ENCODE data around the gene YY1AP1. TPM values are rescaled to one million over a fixed set of nuclear protein-coding genes. Genes with fewer than 3 reads are reported as not detected.
"Not testable (repeated sequence)": the region's sequence is repeated elsewhere in the genome, so short reads cannot be mapped to it uniquely, and the experiment has no call there.

The YY1AP1 gene
- total RNA-seq, 1 experiment from 2014 or later: 57.5 TPM

- H3K27me3 Mint-ChIP-seq (ENCODE audit: low read depth): peaks cover 4% of the 10 kb centered on the region
- H2AFZ ChIP-seq (ENCODE audit: low read length): no peak overlapping the region
These were observed 45.3 kb downstream of the YY1AP1 start for GRCh38 chr1:155643230-155643629.

GRCh38 chr1:155642559-155643180 is 45.9 kb downstream of the YY1AP1 start:
- not testable (repeated sequence) for H3T11ph ChIP-seq (ENCODE audit: low read length); H3K9ac ChIP-seq (ENCODE audit: extremely low read depth, insufficient read length, low read length); H3K56ac ChIP-seq (ENCODE audit: insufficient read length, low read depth, low read length); H3K4ac ChIP-seq (ENCODE audit: low read depth, low read length); H3K4me2 ChIP-seq (ENCODE audit: insufficient read depth, insufficient read length, low read length); H2BK15ac ChIP-seq (ENCODE audit: low read depth, low read length); H3K14ac ChIP-seq (ENCODE audit: insufficient read depth, low read length); H3K4me1 Mint-ChIP-seq; H3K27me3 Mint-ChIP-seq (ENCODE audit: low read depth); H3K27ac ChIP-seq (ENCODE audit: insufficient read length, low read depth, low read length); H4K20me1 ChIP-seq (ENCODE audit: control insufficient read depth, insufficient read depth, insufficient read length); H3K79me1 ChIP-seq (ENCODE audit: insufficient read depth, low read depth, low read length, poor library complexity, severe bottlenecking); H3K23ac ChIP-seq (ENCODE audit: insufficient read length, low read depth, low read length); H4K8ac ChIP-seq (replicated peaks; ENCODE audit: insufficient read length, low read depth, low read length); H3K27ac Mint-ChIP-seq; H2AK5ac ChIP-seq (ENCODE audit: insufficient read length, low read length); H2BK120ac ChIP-seq (ENCODE audit: low read depth, low read length, poor library complexity, severe bottlenecking); H3K23me2 ChIP-seq (ENCODE audit: insufficient read length, low read depth, low read length, poor library complexity, severe bottlenecking); H3K27me3 ChIP-seq (ENCODE audit: insufficient read depth, low read length); H2AFZ ChIP-seq (ENCODE audit: low read length); H4K91ac ChIP-seq (ENCODE audit: insufficient read length, low read depth, low read length); H3K79me2 ChIP-seq (ENCODE audit: insufficient read depth, low read length); H4K5ac ChIP-seq (ENCODE audit: insufficient read length, low read depth, low read length); H2BK5ac ChIP-seq (ENCODE audit: insufficient read length, low read length); H3K4me3 Mint-ChIP-seq; H2BK12ac ChIP-seq (ENCODE audit: insufficient read length, low read depth, low read length); H3K18ac ChIP-seq (ENCODE audit: insufficient read length, low read depth, low read length); H2BK20ac ChIP-seq (ENCODE audit: low read depth, low read length, poor library complexity, severe bottlenecking); H3K4me1 ChIP-seq (ENCODE audit: insufficient read depth, low read length); DNase-seq
- Mint-ChIP-seq H3K9me3 (peaks cover 30 to 37% of the 10 kb centered on the region in 2 experiments), H3K36me3 (ENCODE audit: insufficient read depth in 1 of 3, low read depth in 3 of 3) (peaks cover 17 to 30% (median 21%) of the 10 kb centered on the region in 3 experiments)
- WGBS (ENCODE audit: extremely low coverage, insufficient read length, low lambda C conversion rate): no CpG with 5 or more reads among the region's 11 CpGs
- H3K9me3 ChIP-seq (ENCODE audit: control insufficient read depth, low read depth, low read length): peaks cover 21% of the 10 kb centered on the region

More at GRCh38 chr1:155643230-155643629, 45.3 kb downstream of the YY1AP1 start:
- no peaks in the 10 kb centered on the region for H3K27me3 ChIP-seq (ENCODE audit: insufficient read depth, low read length)
- H2BK120ac ChIP-seq (ENCODE audit: low read depth, low read length, poor library complexity, severe bottlenecking): no peak overlapping the region
- H2BK15ac ChIP-seq (ENCODE audit: low read depth, low read length): no peak overlapping the region
- H3T11ph ChIP-seq (ENCODE audit: low read length): no peak overlapping the region
- H3K9ac ChIP-seq (ENCODE audit: extremely low read depth, insufficient read length, low read length): no peak overlapping the region
- no peak overlapping the region for H2BK20ac ChIP-seq (ENCODE audit: low read depth, low read length, poor library complexity, severe bottlenecking)
- H4K91ac ChIP-seq (ENCODE audit: insufficient read length, low read depth, low read length): no peak overlapping the region
- H3K4me3 Mint-ChIP-seq: no peak overlapping the region
- H3K79me1 ChIP-seq (ENCODE audit: insufficient read depth, low read depth, low read length, poor library complexity, severe bottlenecking): no peaks in the 10 kb centered on the region
- H3K4me2 ChIP-seq (ENCODE audit: insufficient read depth, insufficient read length, low read length): no peak overlapping the region
- no peak overlapping the region for H2BK12ac ChIP-seq (ENCODE audit: insufficient read length, low read depth, low read length)
- H3K4me1 Mint-ChIP-seq: peaks cover under 1 to 8% of the 10 kb centered on the region in 2 experiments; a peak in 3 of 4 replicates
- peaks cover 30 to 37% of the 10 kb centered on the region in 2 experiments for H3K9me3 Mint-ChIP-seq
- no peak overlapping the region for H4K8ac ChIP-seq (replicated peaks; ENCODE audit: insufficient read length, low read depth, low read length)
- TF ChIP-seq CTCF (conservative IDR thresholded peaks at IDR 0.05): no peak
- DNase-seq: no peak
- H3K79me2 ChIP-seq (ENCODE audit: insufficient read depth, low read length): no peaks in the 10 kb centered on the region
- H4K5ac ChIP-seq (ENCODE audit: insufficient read length, low read depth, low read length): no peak overlapping the region
- WGBS (ENCODE audit: extremely low coverage, insufficient read length, low lambda C conversion rate): no CpG with 5 or more reads among the region's 3 CpGs
- H3K9me3 ChIP-seq (ENCODE audit: control insufficient read depth, low read depth, low read length): peaks cover 21% of the 10 kb centered on the region
- no peaks in the 10 kb centered on the region for H3K4me1 ChIP-seq (ENCODE audit: insufficient read depth, low read length)
- H3K4ac ChIP-seq (ENCODE audit: low read depth, low read length): no peak overlapping the region
- H3K14ac ChIP-seq (ENCODE audit: insufficient read depth, low read length): no peak overlapping the region
- H3K27ac ChIP-seq (ENCODE audit: insufficient read length, low read depth, low read length): no peak overlapping the region
- H2BK5ac ChIP-seq (ENCODE audit: insufficient read length, low read length): no peak overlapping the region
- no peak overlapping the region for H3K27ac Mint-ChIP-seq
- H4K20me1 ChIP-seq (ENCODE audit: control insufficient read depth, insufficient read depth, insufficient read length): no peaks in the 10 kb centered on the region
- peaks cover 17 to 30% (median 21%) of the 10 kb centered on the region in 3 experiments for H3K36me3 Mint-ChIP-seq (ENCODE audit: insufficient read depth in 1 of 3, low read depth in 3 of 3)
- H3K56ac ChIP-seq (ENCODE audit: insufficient read length, low read depth, low read length): no peak overlapping the region
- H2AK5ac ChIP-seq (ENCODE audit: insufficient read length, low read length): no peak overlapping the region
- H3K23me2 ChIP-seq (ENCODE audit: insufficient read length, low read depth, low read length, poor library complexity, severe bottlenecking): no peaks in the 10 kb centered on the region
- H3K23ac ChIP-seq (ENCODE audit: insufficient read length, low read depth, low read length): no peak overlapping the region
- H3K18ac ChIP-seq (ENCODE audit: insufficient read length, low read depth, low read length): no peak overlapping the region

Measured in H9 (cell line).